ENCODE measurements around the gene CAB39. TPM values are rescaled to one million over a fixed set of nuclear protein-coding genes. Genes with fewer than 3 reads are reported as not detected.

CAB39 gene
- polyA plus RNA-seq, 1 donor from 2014 or later: 118 TPM

GRCh38 chr2:230672836-230673235 is 39.8 kb upstream of the CAB39 start:
- no peaks in the 10 kb centered on the region for H3K9me3 ChIP-seq (ENCODE audit: low read length)
- no peak overlapping the region for H3K4me3 ChIP-seq (ENCODE audit: low read length)
- H3F3A ChIP-seq (ENCODE audit: insufficient read depth, low read length, poor library complexity, severe bottlenecking): no peaks in the 10 kb centered on the region
- H3K4me2 ChIP-seq (ENCODE audit: low read length): no peak overlapping the region
- TF ChIP-seq TAF1 (IDR thresholded peaks at IDR 0.05; ENCODE audit: low read depth) (no peak), SMC3 (conservative IDR thresholded peaks at IDR 0.05; ENCODE audit: poor library complexity) (no peak), REST (IDR thresholded peaks at IDR 0.05; ENCODE audit: borderline replicate concordance) (no peak), EP300 (conservative IDR thresholded peaks at IDR 0.05; ENCODE audit: poor library complexity, severe bottlenecking) (no peak), RAD21 (conservative IDR thresholded peaks at IDR 0.05) (no peak), MXI1 (conservative IDR thresholded peaks at IDR 0.05; ENCODE audit: poor library complexity, severe bottlenecking) (no peak), POLR2AphosphoS5 (IDR thresholded peaks at IDR 0.05) (no peak), EZH2 (IDR thresholded peaks at IDR 0.05; ENCODE audit: borderline replicate concordance, insufficient read depth, low read length, poor library complexity, severe bottlenecking) (no peak), CTCF (IDR thresholded peaks at IDR 0.05; ENCODE audit: poor library complexity, severe bottlenecking) (no peak)
- no peak overlapping the region for H2AFZ ChIP-seq (ENCODE audit: low read depth, low read length)
- H3K27me3 ChIP-seq (ENCODE audit: insufficient read depth, low read depth, low read length): no peaks in the 10 kb centered on the region
- no peaks in the 10 kb centered on the region for H4K20me1 ChIP-seq (ENCODE audit: insufficient read depth)
- H3K36me3 ChIP-seq (ENCODE audit: insufficient read depth, low read length): no peaks in the 10 kb centered on the region
- H3K79me2 ChIP-seq (replicated peaks; ENCODE audit: insufficient read depth, low read length): no peaks in the 10 kb centered on the region
- no peaks in the 10 kb centered on the region for H3K9me2 ChIP-seq (ENCODE audit: insufficient read depth, low read length)
- no peak overlapping the region for H3K27ac ChIP-seq (ENCODE audit: low read length)
- H3K9ac ChIP-seq (ENCODE audit: low read length): no peak overlapping the region

GRCh38 chr2:230674401-230674800 is 38.2 kb upstream of the CAB39 start:
- Histone ChIP-seq H3K27ac (ENCODE audit: low read length) (no peak overlapping the region), H3K36me3 (ENCODE audit: insufficient read depth, low read length) (no peaks in the 10 kb centered on the region), H3K4me3 (ENCODE audit: low read length) (no peak overlapping the region), H2AFZ (ENCODE audit: low read depth, low read length) (no peak overlapping the region), H3K27me3 (ENCODE audit: insufficient read depth, low read depth, low read length) (no peaks in the 10 kb centered on the region), H3K9me2 (ENCODE audit: insufficient read depth, low read length) (no peaks in the 10 kb centered on the region), H4K20me1 (ENCODE audit: insufficient read depth) (no peaks in the 10 kb centered on the region), H3F3A (ENCODE audit: insufficient read depth, low read length, poor library complexity, severe bottlenecking) (no peaks in the 10 kb centered on the region), H3K4me2 (ENCODE audit: low read length) (no peak overlapping the region), H3K9me3 (ENCODE audit: low read length) (no peaks in the 10 kb centered on the region), H3K9ac (ENCODE audit: low read length) (no peak overlapping the region), H3K79me2 (replicated peaks; ENCODE audit: insufficient read depth, low read length) (no peaks in the 10 kb centered on the region)
- TF ChIP-seq EP300 (conservative IDR thresholded peaks at IDR 0.05; ENCODE audit: poor library complexity, severe bottlenecking): no peak
- TF ChIP-seq SMC3 (conservative IDR thresholded peaks at IDR 0.05; ENCODE audit: poor library complexity): no peak
- no peak for TF ChIP-seq CTCF (IDR thresholded peaks at IDR 0.05; ENCODE audit: poor library complexity, severe bottlenecking)
- no peak for TF ChIP-seq REST (IDR thresholded peaks at IDR 0.05; ENCODE audit: borderline replicate concordance)
- no peak for TF ChIP-seq EZH2 (IDR thresholded peaks at IDR 0.05; ENCODE audit: borderline replicate concordance, insufficient read depth, low read length, poor library complexity, severe bottlenecking)
- no peak for TF ChIP-seq TAF1 (IDR thresholded peaks at IDR 0.05; ENCODE audit: low read depth)
- no peak for TF ChIP-seq RAD21 (conservative IDR thresholded peaks at IDR 0.05)
- no peak for TF ChIP-seq MXI1 (conservative IDR thresholded peaks at IDR 0.05; ENCODE audit: poor library complexity, severe bottlenecking)
- TF ChIP-seq POLR2AphosphoS5 (IDR thresholded peaks at IDR 0.05): no peak

Measured in neural cell (in vitro differentiated cells).